ENCODE data around the gene KCNJ5. TPM values are rescaled to one million over a fixed set of nuclear protein-coding genes. Genes with fewer than 3 reads are reported as not detected.
"Not testable (repeated sequence)": the region's sequence is repeated elsewhere in the genome, so short reads cannot be mapped to it uniquely, and the experiment has no call there.

Gene KCNJ5
- total RNA-seq, 1 experiment from 2014 or later: not detected

DNA sequence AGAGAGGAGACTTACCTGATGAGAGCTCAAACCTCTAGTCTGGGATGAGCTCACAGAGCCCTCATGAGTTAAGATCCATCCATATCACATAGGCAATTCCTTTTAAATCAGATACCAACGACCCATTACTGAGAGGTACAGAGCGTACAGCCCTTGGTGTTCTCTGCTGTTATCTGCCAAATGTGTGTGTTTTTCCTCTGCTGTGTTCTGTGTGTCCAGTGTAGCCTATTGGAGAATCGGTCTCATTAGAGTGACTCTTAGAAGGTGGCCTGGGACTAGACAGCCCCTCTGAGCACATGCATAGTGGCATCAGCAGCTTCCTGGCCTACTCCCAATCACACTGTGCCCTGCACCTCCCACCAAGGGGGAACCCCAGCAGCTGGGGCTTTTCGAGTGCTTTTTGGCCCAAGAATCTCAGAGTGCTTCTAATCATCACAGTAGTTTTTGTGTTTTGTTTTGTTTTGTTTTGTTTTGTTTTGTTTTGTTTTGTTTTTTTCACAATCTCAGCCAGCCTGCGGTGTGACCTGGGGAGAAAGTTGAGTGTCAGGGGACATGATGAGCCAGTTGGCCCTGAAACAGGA is 26.1 kb downstream of the KCNJ5 start:
- POLR2A ChIA-PET: no interaction called here

DNA sequence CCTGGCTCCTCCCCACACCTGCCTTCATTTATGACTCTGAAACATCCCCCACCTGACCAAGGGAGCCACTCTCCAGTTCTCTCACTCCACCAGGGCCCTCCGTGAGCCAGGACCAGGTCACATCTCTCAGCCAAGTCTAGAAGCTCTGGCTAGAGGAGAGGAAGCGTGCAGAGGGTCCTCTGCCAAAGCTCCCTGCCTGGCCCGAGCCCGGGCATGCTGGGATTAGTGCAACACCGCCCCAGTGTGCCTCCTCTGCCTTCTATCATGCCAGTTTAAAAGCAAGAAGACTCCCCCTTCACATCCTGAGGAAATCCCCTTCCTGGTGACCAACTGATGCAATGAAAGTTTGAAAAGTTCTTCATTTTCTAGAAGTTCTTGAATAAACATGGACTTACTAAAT is 28.1 kb downstream of the KCNJ5 start:
- H3K9me3 Mint-ChIP-seq (ENCODE audit: unreplicated experiment): peaks cover 12% of the 10 kb centered on the region
- CTCF ChIA-PET: interaction anchor here (0.6 to 1.2 kb wide), 4 partner anchors 14 to 37 kb away, joined by 3 to 4 read pairs (median 3); no protein-coding TSS in a partner anchor

More for the DNA sequence above, 26.1 kb downstream of the KCNJ5 start:
- Mint-ChIP-seq H3K27ac (ENCODE audit: unreplicated experiment) (no peak overlapping the region), H3K4me1 (ENCODE audit: low read depth, unreplicated experiment) (no peaks in the 10 kb centered on the region), H3K4me3 (ENCODE audit: unreplicated experiment) (no peak overlapping the region), H3K27me3 (ENCODE audit: insufficient read depth, unreplicated experiment) (peaks cover 22% of the 10 kb centered on the region), H3K9me3 (ENCODE audit: unreplicated experiment) (peaks cover 12% of the 10 kb centered on the region), H3K36me3 (ENCODE audit: insufficient read depth, unreplicated experiment) (no peaks in the 10 kb centered on the region)
- Histone ChIP-seq H3K4me3 (ENCODE audit: low read depth, low read length) (no peak overlapping the region), H3K4me1 (no peaks in the 10 kb centered on the region), H3K27me3 (replicated peaks; ENCODE audit: control insufficient read depth, insufficient read depth, low read length) (peaks cover 2% of the 10 kb centered on the region; the same call in 1 of the 2 replicates), H3K36me3 (ENCODE audit: control insufficient read depth, insufficient read depth, low read length) (no peaks in the 10 kb centered on the region), H3K9me3 (no peaks in the 10 kb centered on the region)
- TF ChIP-seq, protein P1, sequence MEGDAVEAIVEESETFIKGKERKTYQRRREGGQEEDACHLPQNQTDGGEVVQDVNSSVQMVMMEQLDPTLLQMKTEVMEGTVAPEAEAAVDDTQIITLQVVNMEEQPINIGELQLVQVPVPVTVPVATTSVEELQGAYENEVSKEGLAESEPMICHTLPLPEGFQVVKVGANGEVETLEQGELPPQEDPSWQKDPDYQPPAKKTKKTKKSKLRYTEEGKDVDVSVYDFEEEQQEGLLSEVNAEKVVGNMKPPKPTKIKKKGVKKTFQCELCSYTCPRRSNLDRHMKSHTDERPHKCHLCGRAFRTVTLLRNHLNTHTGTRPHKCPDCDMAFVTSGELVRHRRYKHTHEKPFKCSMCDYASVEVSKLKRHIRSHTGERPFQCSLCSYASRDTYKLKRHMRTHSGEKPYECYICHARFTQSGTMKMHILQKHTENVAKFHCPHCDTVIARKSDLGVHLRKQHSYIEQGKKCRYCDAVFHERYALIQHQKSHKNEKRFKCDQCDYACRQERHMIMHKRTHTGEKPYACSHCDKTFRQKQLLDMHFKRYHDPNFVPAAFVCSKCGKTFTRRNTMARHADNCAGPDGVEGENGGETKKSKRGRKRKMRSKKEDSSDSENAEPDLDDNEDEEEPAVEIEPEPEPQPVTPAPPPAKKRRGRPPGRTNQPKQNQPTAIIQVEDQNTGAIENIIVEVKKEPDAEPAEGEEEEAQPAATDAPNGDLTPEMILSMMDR (IDR thresholded peaks at IDR 0.05; ENCODE audit: insufficient read depth in 1 of 2, low read depth in 1 of 2, low read length in 1 of 2, severe bottlenecking in 1 of 2, unreplicated experiment in 1 of 2): no peak
- no peak for DNase-seq
- no TSS peak for BruUV-seq (replicated peaks)
- intact Hi-C loops (cut with micrococcal nuclease; ENCODE audit: unreplicated experiment): no loop called here
- CTCF ChIA-PET: no interaction called here

DNA sequence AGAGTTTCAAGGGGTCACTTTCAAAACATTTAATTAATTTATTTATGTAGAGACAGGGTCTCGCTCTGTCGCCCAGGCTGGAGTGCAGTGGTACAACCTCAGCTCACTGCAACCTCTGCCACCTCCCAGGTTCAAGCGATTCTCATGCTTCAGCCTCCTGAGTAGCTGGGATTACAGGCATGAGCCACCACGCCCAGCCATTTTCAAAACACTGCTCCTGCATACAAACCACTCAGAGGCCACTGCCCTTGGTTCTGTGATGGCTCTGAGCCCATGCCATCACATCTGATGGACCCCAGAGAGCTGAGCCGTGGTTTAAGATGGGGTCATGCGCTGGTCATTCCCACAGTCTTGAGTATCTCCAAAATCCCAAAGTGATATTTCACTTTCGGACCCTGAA is 28.5 kb downstream of the KCNJ5 start:
- H3K4me3 ChIP-seq (ENCODE audit: low read depth, low read length); H3K27ac Mint-ChIP-seq (ENCODE audit: unreplicated experiment); H3K9me3 ChIP-seq; H3K4me3 Mint-ChIP-seq (ENCODE audit: unreplicated experiment); intact Hi-C loops (cut with micrococcal nuclease; ENCODE audit: unreplicated experiment); H3K27me3 ChIP-seq (replicated peaks; ENCODE audit: control insufficient read depth, insufficient read depth, low read length); DNase-seq; POLR2A ChIA-PET; H3K4me1 ChIP-seq; H3K36me3 Mint-ChIP-seq (ENCODE audit: insufficient read depth, unreplicated experiment); H3K4me1 Mint-ChIP-seq (ENCODE audit: low read depth, unreplicated experiment); H3K36me3 ChIP-seq (ENCODE audit: control insufficient read depth, insufficient read depth, low read length); BruUV-seq (replicated peaks): not testable (repeated sequence)
- CTCF ChIA-PET: interaction anchor here (0.6 to 1.2 kb wide), 2 partner anchors 30 to 37 kb away, joined by 3 to 4 read pairs; no protein-coding TSS in a partner anchor
- Mint-ChIP-seq H3K27me3 (ENCODE audit: insufficient read depth, unreplicated experiment) (peaks cover 23% of the 10 kb centered on the region), H3K9me3 (ENCODE audit: unreplicated experiment) (peaks cover 12% of the 10 kb centered on the region)

More for the DNA sequence above, 28.1 kb downstream of the KCNJ5 start:
- Histone ChIP-seq H3K4me3 (ENCODE audit: low read depth, low read length) (no peak overlapping the region), H3K36me3 (ENCODE audit: control insufficient read depth, insufficient read depth, low read length) (no peaks in the 10 kb centered on the region), H3K27me3 (replicated peaks; ENCODE audit: control insufficient read depth, insufficient read depth, low read length) (peaks cover 2% of the 10 kb centered on the region; the same call in 1 of the 2 replicates), H3K4me1 (no peaks in the 10 kb centered on the region), H3K9me3 (no peaks in the 10 kb centered on the region)
- no peak overlapping the region for H3K4me3 Mint-ChIP-seq (ENCODE audit: unreplicated experiment)
- TF ChIP-seq, protein P1 (IDR thresholded peaks at IDR 0.05; ENCODE audit: insufficient read depth in 1 of 2, low read depth in 1 of 2, low read length in 1 of 2, severe bottlenecking in 1 of 2, unreplicated experiment in 1 of 2): no peak
- intact Hi-C loops (cut with micrococcal nuclease; ENCODE audit: unreplicated experiment): no loop called here
- BruUV-seq (replicated peaks): no TSS peak
- peaks cover 22% of the 10 kb centered on the region for H3K27me3 Mint-ChIP-seq (ENCODE audit: insufficient read depth, unreplicated experiment)
- no peaks in the 10 kb centered on the region for H3K36me3 Mint-ChIP-seq (ENCODE audit: insufficient read depth, unreplicated experiment)
- POLR2A ChIA-PET: no interaction called here
- no peaks in the 10 kb centered on the region for H3K4me1 Mint-ChIP-seq (ENCODE audit: low read depth, unreplicated experiment)
- no peak for DNase-seq
- H3K27ac Mint-ChIP-seq (ENCODE audit: unreplicated experiment): no peak overlapping the region
